ENCODE measurements around the gene FGF12.

DNA sequence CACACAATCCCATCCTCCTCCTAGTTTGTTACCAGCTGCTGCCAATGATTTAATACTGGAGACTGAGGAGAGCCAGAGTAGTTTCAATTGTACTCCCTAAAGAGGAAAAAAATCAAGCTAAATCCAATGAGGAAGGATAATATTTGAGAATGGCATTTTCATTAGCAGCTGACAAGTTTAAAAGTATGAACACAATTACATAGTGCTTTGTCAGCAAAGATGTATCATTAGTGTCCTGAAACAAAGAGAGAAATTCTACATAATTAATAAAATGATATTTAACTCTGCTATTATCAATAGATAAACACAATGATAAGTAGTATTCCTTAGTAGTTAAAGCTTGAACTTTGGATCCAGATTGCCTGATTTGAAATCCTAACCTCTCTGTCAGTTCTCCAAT lies 163.9 kb downstream of the FGF12 start:
- TF ChIP-seq, protein P1, sequence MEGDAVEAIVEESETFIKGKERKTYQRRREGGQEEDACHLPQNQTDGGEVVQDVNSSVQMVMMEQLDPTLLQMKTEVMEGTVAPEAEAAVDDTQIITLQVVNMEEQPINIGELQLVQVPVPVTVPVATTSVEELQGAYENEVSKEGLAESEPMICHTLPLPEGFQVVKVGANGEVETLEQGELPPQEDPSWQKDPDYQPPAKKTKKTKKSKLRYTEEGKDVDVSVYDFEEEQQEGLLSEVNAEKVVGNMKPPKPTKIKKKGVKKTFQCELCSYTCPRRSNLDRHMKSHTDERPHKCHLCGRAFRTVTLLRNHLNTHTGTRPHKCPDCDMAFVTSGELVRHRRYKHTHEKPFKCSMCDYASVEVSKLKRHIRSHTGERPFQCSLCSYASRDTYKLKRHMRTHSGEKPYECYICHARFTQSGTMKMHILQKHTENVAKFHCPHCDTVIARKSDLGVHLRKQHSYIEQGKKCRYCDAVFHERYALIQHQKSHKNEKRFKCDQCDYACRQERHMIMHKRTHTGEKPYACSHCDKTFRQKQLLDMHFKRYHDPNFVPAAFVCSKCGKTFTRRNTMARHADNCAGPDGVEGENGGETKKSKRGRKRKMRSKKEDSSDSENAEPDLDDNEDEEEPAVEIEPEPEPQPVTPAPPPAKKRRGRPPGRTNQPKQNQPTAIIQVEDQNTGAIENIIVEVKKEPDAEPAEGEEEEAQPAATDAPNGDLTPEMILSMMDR (IDR thresholded peaks at IDR 0.05), result no peak
- TF ChIP-seq POLR2AphosphoS5 (IDR thresholded peaks at IDR 0.05) (no peak), EP300 (IDR thresholded peaks at IDR 0.05) (no peak), POLR2A (IDR thresholded peaks at IDR 0.05) (no peak)
